Measurements from ENCODE around the gene SSTR3. TPM values are rescaled to one million over a fixed set of nuclear protein-coding genes. Genes with fewer than 3 reads are reported as not detected.

SSTR3 gene
- total and polyA plus RNA-seq, 10 of the 15 experiments (the other 5 are each of a cell fraction or from before 2014, with no cell fraction given), result 0.03 to 4.5 (median 2.4) TPM

DNA sequence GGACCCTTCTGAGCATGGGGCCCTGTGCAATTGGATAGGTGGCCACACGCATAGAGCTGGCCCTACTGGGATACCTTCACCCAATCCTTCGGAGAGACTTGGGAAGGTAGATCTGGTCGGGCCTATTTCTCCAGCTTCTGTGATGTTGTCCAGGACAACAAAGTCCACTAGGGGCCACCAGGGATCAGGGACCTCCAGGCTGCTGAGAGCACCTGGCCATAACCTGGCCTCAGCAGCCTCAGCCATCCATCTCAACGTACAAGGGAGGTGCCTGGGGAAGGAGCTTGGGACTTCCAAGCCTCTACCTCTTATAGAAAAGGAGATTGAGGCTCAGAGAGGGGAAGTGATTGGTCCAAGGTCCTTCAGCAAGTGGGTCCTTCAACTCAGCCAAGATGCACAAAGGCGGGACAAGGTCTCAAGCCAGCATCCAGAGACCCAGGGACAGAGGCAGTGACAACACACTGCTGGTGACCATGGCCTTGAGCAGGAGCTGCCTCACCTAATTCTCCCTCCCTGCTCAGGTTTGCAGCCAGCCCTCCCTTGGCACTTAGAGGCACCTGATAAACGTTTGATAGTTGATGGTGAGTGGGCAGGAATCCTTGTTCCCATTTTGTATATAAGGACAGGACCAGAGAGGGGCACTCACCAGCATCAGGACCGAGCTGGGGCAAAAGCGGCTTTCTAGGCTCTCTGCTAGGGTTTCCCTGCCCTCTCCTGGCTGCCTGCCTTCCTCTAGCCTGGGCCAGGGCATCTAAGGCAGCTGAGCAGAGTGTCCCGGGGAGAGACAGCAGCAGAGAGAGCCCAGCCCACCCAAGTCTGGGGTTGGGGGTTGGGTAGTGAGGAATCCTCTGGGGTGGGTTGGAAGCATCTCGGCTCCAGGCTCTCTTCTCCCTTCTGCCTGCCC is 27.3 kb upstream of the SSTR3 start:
- intact Hi-C loops (cut with micrococcal nuclease; ENCODE audit: unreplicated experiment), result loop anchor here (5.0 kb wide), 1 partner anchor 77 kb away; no protein-coding TSS in a partner anchor
- Histone ChIP-seq H2AFZ (ENCODE audit: control insufficient read depth, low read depth, low read length) (no peak overlapping the region), H3K79me2 (ENCODE audit: control insufficient read depth, insufficient read depth, low read length) (peaks cover 90% of the 10 kb centered on the region), H3K4me3 (peak overlapping the region; percentile 39; the same call in 1 of the 2 replicates), H4K20me1 (ENCODE audit: control insufficient read depth, insufficient read depth) (peaks cover 7% of the 10 kb centered on the region; the same call in 1 of the 2 replicates), H3K4me1 (ENCODE audit: control insufficient read depth, insufficient read depth, low read length) (peaks cover 70% of the 10 kb centered on the region), H3K36me3 (ENCODE audit: control insufficient read depth in 2 of 2, insufficient read depth in 2 of 2, low read length in 1 of 2) (peaks cover 29 to 47% of the 10 kb centered on the region in 2 experiments), H3K27ac (ENCODE audit: control insufficient read depth, insufficient read depth) (no peak overlapping the region; the same call in none of the 2 replicates), H3K4me2 (ENCODE audit: control insufficient read depth, insufficient read depth) (peak overlapping the region; percentile 73), H3K27me3 (replicated peaks in 1 of 2; ENCODE audit: control insufficient read depth in 2 of 2, insufficient read depth in 2 of 2, low read length in 1 of 2) (no peaks in the 10 kb centered on the region), H3K9ac (ENCODE audit: control insufficient read depth, insufficient read depth, low read length) (no peak overlapping the region), H3K9me3 (replicated peaks; ENCODE audit: control insufficient read depth, insufficient read depth, low read length) (no peaks in the 10 kb centered on the region)
- in situ Hi-C loops (cut with MboI), result no loop called here
- 70% methylated on average over 10 of the region's 10 CpGs for WGBS (ENCODE audit: insufficient coverage, insufficient replicate concordance, low lambda C conversion rate, missing lambda C conversion rate)
- FAIRE-seq (no peak), ATAC-seq (no peak), DNase-seq (ENCODE audit: low read depth, low spot score) (no peak)
- ChIA-PET CTCF (interaction anchor here (0.6 to 12.8 kb wide), 6 partner anchors 9 to 195 kb away, joined by 3 to 265 read pairs (median 8); no protein-coding TSS in a partner anchor), SMC1A (ENCODE audit: uncharacterized antibody, unreplicated experiment) (interaction anchor here (7.0 to 10.3 kb wide), 4 partner anchors 9 to 22 kb away, joined by 87 to 165 read pairs (median 109); no protein-coding TSS in a partner anchor), RAD21 (ENCODE audit: unreplicated experiment) (interaction anchor here (1.1 to 9.8 kb wide), 6 partner anchors 9 to 384 kb away, joined by 3 to 196 read pairs (median 92); no protein-coding TSS in a partner anchor), POLR2A (interaction anchor here (0.7 to 12.5 kb wide), 4 partner anchors 9 to 40 kb away, joined by 3 to 246 read pairs (median 96); no protein-coding TSS in a partner anchor)
- no TSS peak for BruUV-seq (replicated peaks)
- TF ChIP-seq, protein P1, sequence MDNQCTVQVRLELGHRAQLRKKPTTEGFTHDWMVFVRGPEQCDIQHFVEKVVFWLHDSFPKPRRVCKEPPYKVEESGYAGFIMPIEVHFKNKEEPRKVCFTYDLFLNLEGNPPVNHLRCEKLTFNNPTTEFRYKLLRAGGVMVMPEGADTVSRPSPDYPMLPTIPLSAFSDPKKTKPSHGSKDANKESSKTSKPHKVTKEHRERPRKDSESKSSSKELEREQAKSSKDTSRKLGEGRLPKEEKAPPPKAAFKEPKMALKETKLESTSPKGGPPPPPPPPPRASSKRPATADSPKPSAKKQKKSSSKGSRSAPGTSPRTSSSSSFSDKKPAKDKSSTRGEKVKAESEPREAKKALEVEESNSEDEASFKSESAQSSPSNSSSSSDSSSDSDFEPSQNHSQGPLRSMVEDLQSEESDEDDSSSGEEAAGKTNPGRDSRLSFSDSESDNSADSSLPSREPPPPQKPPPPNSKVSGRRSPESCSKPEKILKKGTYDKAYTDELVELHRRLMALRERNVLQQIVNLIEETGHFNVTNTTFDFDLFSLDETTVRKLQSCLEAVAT (IDR thresholded peaks at IDR 0.05), result no peak
- peak; percentile 1; the same call in 1 of the 2 replicates for TF ChIP-seq POLR2A (IDR thresholded peaks at IDR 0.05; ENCODE audit: low read depth, low read length)

Data from GM12878 (cell line).